Measurements from ENCODE around the gene ANKLE2.

The ANKLE2 gene

GRCh38 chr12:132743831-132744230 is 17.8 kb downstream of the ANKLE2 start:
- no peak for DNase-seq

GRCh38 chr12:132741620-132742019 is 20.0 kb downstream of the ANKLE2 start:
- DNase-seq = no peak

- no peak for DNase-seq
Measured at GRCh38 chr12:132740652-132741051, 21.0 kb downstream of the ANKLE2 start.

GRCh38 chr12:132740313-132740646 is 21.4 kb downstream of the ANKLE2 start:
- DNase-seq = no peak

- DNase-seq = no peak
Measured at GRCh38 chr12:132739600-132740312, 21.9 kb downstream of the ANKLE2 start.

- no peak for DNase-seq
Measured at GRCh38 chr12:132736913-132737312, 24.7 kb downstream of the ANKLE2 start.

GRCh38 chr12:132736378-132736777 is 25.3 kb downstream of the ANKLE2 start:
- DNase-seq = no peak

GRCh38 chr12:132735496-132735895 is 26.1 kb downstream of the ANKLE2 start:
- DNase-seq = no peak

- no peak for DNase-seq
Measured at GRCh38 chr12:132734206-132734605, 27.4 kb downstream of the ANKLE2 start.

GRCh38 chr12:132731574-132731973 is 30.1 kb downstream of the ANKLE2 start:
- no peak for DNase-seq

GRCh38 chr12:132730353-132730752 is 31.3 kb downstream of the ANKLE2 start:
- no peak for DNase-seq

GRCh38 chr12:132729541-132730320 is 31.9 kb downstream of the ANKLE2 start:
- DNase-seq = no peak

GRCh38 chr12:132728502-132728901 is 33.1 kb downstream of the ANKLE2 start:
- no peak for DNase-seq

GRCh38 chr12:132727091-132727794 is 34.4 kb downstream of the ANKLE2 start:
- DNase-seq = no peak

- DNase-seq = no peak
Measured at GRCh38 chr12:132726386-132726785, 35.2 kb downstream of the ANKLE2 start.

GRCh38 chr12:132724506-132725241 is 37.0 kb downstream of the ANKLE2 start:
- no peak for DNase-seq

- DNase-seq = no peak
Measured at GRCh38 chr12:132723764-132724140, 37.9 kb downstream of the ANKLE2 start.

GRCh38 chr12:132723015-132723763 is 38.4 kb downstream of the ANKLE2 start:
- peak; percentile 17 for DNase-seq

GRCh38 chr12:132720606-132721345 is 40.9 kb downstream of the ANKLE2 start:
- DNase-seq = no peak

GRCh38 chr12:132719954-132720324 is 41.7 kb downstream of the ANKLE2 start:
- DNase-seq = no peak

- no peak for DNase-seq
Measured at GRCh38 chr12:132719141-132719953, 42.3 kb downstream of the ANKLE2 start.
